T-helper 22 cell (primary cell): Measurements from ENCODE around the gene CIC.
A peak's percentile ranks its signal among the peaks of the same experiment; 100 is the strongest.
"Not testable (repeated sequence)": the region's sequence is repeated elsewhere in the genome, so short reads cannot be mapped to it uniquely, and the experiment has no call there.

ENCODE experiments used
- DNase-seq: peaks from one replicate; pipeline ENCODE4 v3.0.0-alpha.2; 2020; ENCODE audit warnings: low read depth

The CIC gene

DNA sequence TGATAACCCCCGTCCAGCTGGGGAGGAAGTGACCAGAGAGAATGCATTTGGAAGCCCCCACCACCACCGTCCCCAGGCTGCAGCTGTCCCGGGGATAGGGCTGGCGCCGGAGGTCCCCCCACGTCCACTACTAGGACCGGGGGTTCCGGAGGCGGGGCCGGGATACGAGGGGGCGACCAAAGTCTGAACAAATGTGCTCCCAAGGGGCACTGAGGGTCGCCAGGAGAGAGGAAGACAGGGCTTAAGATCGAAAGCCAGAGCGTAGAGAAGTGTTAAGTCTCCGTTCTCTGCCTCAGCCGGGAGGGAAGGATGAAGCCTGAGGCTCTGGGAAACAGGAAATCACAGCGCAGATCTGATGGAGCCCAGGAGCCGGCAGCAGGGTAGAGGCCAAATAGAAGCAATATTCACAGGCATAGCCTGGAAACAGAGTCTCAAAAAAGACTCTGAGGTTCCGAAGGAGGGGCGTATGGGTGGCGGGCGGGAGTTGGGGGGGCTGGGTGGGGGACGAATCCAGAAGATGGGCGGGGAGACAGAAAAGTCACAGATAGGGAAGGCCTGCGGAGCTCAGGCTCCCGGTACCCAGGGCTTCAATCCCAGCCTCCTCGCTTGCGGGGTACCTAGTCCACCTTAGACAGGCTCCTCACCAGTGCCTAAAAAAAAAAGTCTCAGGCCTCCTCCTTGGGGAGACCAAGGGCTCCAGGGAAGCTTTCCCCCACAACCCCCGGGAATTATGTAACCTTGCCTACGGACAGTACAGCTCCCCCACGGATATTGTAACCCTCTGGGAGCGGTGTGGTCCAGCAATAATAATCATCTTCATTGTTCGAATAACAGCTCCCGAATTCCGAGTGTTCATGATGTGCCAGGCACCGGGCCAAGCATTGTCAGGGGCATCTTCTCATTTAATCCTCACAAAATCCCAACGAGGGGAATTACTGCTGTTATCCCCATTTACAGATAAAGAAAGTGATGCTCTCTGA lies 13.0 kb upstream of the CIC start:
- no peak for DNase-seq

GRCh38 chr19:42257842-42258241 lies 11.2 kb upstream of the CIC start:
- DNase-seq = not testable (repeated sequence)

GRCh38 chr19:42261763-42262162 lies 7.3 kb upstream of the CIC start:
- no peak for DNase-seq

DNA sequence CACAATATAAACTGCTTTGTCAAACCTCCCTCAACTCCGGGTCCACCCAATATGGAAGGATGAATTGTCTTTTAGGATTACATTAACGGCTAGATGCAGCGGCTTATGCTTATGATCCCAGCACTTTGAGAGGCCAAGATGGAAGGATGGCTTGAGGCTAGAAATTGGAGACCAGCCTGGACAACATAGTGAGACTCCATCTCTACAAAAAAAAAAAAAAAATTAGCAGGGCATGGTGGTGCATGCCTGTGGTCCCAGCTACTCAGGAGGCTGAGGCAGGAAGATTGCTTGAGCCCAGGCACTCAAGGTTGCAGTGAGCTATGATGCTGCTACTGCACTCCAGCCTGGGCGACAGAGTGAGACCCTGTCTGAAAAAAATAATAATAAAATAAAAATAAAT lies 2.9 kb upstream of the CIC start:
- DNase-seq = not testable (repeated sequence)

- not testable (repeated sequence) for DNase-seq
Observed at GRCh38 chr19:42266928-42267603, 2.0 kb upstream of the CIC start.

- no peak for DNase-seq
Observed at GRCh38 chr19:42267644-42268141, 1.4 kb upstream of the CIC start.

- DNase-seq = peak; percentile 99
Observed at GRCh38 chr19:42268142-42268703, 829 bp upstream of the CIC start.

DNA sequence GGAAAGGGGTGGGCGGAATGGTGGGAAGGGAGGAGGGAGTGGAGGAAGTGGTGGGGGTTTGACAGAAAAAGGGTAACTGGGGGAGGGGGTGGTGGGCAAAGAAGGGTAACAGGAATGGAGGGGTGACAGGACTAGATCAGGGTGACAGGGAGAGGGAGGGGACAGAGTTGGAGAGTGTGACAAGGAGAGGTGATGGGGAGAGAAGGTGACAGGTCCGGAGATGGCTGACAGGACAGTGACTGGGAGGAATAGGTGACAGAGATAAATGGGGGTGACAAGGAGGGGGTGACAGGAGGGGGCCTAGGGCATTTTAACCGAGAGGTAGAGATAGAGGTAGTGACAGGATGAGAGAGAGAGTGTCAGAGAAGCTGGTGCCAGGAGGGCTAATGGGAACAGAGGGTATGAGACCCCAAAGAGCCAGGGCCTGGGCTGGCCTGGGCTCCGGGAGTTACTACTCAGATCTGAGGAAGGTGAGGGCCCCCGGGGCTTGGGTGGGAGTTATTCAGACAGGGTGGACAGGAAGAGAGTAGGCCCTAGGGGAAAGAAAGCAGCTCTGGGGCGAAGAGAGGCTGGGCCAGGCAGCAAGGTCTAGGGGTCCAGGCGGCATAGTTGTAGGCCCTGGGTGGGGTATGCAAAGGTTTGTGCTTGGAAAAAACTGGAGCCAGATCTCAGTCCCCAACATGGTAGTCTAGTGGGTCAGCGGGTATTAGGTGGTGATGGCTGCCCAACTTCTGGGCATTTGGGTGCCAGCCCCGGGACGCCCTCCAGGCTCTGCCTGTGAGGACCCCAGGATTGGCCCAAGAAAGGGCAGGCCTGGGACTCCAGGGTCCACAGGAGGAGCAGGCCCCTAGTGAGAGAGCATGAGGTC lies 660 bp downstream of the CIC start:
- DNase-seq = no peak

DNA sequence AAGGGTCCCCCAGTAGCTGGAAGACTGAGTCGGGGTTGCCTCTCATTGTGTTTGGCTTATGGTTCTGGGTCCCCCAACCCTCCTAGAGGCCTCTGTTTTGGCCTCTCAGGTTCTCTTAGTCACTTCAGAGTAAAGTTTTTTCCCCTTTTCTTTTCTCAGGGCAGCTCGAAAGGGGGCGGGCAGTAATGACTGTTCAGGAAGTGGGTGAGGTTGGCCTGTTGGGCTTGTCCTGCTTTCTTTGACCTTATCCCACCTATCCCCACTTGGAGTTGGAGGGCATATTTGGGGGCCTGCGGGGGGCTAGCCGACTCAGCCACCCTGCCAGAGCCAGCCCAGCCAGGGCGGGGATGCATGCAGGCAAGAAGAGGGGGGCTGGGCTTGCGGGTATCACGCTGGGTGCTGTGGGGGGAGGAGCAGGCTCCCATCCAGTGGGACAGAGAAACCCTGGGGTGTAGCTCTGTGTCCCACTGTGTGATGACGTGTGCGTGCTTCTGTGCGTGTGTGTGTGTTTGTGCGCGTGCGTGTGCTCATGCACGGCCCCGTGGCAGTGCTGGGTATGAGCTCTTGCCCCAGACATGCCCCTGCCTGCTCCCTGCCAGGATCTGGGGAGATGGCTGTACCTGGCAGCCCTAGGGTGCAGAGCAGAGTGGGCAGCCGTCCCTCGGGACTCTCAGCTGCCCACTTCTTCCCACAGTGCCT lies 1.4 kb downstream of the CIC start:
- DNase-seq = peak; percentile 74

GRCh38 chr19:42271045-42271419 lies 2.0 kb downstream of the CIC start:
- no peak for DNase-seq

GRCh38 chr19:42271861-42272534 lies 2.9 kb downstream of the CIC start:
- DNase-seq = no peak

- DNase-seq = no peak
Observed at GRCh38 chr19:42272535-42272897, 3.5 kb downstream of the CIC start.

GRCh38 chr19:42272989-42273406 lies 3.9 kb downstream of the CIC start:
- DNase-seq = no peak

DNA sequence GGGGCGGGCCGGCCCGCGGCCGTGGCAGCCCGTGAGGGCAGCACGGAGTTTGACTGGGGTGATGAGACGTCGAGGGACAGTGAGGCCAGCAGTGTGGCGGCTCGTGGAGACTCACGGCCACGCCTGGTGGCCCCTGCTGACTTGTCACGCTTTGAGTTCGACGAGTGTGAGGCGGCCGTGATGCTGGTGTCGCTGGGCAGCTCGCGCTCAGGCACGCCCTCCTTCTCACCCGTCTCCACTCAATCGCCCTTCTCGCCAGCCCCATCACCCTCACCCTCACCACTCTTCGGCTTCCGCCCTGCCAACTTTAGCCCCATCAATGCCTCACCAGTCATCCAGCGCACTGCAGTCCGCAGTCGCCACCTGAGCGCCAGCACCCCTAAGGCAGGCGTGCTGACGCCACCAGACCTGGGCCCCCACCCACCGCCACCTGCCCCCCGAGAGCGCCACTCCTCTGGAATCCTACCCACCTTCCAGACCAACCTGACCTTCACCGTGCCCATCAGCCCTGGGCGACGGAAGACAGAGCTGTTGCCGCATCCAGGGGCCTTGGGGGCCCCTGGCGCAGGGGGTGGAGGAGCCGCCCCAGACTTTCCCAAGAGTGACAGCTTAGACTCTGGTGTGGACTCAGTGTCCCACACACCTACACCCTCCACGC lies 4.5 kb downstream of the CIC start:
- no peak for DNase-seq

DNA sequence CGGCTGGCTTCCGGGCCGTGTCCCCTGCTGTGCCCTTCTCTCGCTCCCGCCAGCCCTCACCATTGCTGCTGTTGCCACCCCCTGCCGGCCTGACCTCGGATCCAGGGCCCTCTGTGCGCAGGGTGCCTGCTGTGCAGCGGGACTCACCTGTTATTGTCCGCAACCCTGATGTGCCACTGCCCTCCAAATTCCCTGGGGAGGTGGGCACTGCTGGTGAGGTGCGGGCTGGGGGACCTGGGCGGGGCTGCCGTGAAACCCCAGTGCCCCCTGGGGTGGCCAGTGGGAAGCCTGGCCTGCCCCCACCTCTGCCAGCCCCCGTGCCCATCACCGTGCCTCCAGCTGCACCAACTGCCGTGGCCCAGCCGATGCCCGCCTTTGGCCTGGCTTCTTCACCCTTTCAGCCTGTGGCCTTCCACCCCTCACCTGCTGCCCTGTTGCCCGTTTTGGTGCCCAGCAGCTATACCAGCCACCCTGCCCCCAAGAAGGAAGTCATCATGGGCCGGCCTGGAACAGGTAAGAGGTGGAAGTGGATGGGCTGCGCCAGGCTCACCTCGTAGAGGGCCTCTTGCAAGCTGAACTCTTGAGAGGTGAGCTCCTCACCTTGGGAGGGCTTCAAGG lies 5.1 kb downstream of the CIC start:
- DNase-seq = no peak

DNA sequence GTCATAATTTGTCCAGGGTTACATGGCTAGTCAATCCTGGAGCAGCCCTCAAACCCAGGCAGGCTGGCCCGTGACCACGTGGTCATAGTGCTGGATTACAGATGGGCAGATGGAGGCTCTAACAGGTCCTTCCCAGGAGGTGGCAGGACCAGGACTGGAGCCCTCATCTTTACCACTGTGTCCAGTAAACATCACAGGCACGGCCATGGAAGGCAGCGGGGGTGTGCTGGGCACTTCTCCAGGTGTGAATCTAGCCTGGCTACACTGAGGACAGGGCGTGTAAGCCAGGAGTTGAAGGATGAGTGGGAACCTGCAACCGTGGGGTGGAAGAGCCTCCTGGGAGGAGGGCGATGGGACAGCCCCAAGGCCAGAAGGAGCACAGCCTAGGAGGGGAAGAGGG lies 6.1 kb downstream of the CIC start:
- DNase-seq = no peak

DNA sequence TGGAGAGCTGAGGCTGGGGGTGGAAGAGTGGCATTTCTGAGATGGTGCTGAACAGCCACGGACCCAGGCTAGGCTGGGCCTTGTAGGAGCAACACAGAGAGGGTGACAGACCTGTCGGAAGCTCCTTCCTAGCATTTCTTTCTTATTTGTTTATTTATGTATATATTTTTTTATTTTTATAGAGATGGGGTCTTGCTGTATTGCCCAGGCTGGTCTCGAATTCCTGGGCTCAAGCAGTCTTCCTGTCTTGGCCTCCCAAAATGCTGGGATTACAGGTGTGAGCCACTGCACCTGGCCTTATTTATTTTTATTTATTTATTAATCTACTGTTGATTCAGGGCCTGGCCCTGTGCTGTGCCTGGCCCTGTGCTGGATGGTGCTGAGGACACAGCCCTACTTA lies 6.5 kb downstream of the CIC start:
- DNase-seq = no peak

DNA sequence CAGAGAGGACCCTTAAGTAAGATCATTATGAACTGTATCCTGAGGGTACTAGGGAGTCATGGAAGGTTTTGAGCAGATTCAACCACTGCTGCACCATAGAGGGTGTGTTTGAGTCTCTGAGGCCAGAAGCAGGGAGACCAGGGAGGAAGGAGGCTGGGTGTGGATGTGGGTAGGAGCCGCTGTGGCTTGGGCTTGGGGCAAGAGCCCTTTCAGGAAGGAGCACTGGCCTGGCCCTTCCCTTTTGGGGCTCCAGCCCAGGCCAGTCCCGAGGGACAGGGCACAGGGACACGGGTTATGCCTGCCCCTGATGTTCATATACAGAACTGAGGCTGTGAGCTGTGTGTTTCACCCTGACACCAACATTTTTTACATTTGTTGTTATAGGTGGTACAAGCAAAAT lies 7.2 kb downstream of the CIC start:
- DNase-seq = no peak

GRCh38 chr19:42276821-42277220 lies 7.8 kb downstream of the CIC start:
- DNase-seq = no peak
